ENCODE data around the gene B3GNT3.

B3GNT3 gene

DNA sequence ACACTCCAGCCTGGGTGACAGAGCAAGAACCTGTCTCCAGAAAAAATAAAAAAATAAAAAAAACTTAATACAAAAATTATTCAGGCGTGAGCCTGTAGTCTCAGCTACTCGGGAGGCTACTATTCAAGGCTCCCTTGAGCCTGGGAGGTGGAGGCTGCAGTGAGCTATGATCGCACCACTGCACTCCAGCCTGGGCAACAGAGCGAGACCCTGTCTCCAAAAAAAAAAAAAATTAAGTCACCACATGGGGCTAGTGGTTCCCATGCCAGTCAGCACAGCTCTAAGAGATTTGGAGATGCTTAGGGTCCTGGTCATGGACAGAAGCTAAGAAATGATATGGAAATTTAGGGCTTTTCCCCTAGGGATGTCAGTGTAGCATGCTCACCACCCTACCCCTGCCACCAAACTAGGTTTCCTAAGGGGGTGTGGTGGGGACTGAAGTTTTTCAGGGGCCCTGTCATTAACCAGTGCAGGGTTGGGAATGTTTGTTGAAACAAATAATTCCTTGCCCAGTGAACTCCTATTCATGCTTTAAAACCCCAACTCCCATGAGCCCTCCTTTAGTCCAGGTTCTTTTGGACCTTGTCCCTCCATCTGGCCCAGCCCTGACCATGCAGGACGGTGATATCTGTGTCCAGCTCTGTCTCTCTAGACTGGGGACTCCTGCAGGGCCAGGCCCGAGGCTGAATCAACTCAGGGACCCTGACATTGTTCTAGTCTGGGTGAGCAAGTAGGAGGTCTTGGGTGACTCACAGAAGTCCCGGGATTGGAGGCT is 41.9 kb upstream of the B3GNT3 start:
- FAIRE-seq (no peak), DNase-seq (ENCODE audit: insufficient read length, low spot score) (no peak)
- TF ChIP-seq, protein P1, sequence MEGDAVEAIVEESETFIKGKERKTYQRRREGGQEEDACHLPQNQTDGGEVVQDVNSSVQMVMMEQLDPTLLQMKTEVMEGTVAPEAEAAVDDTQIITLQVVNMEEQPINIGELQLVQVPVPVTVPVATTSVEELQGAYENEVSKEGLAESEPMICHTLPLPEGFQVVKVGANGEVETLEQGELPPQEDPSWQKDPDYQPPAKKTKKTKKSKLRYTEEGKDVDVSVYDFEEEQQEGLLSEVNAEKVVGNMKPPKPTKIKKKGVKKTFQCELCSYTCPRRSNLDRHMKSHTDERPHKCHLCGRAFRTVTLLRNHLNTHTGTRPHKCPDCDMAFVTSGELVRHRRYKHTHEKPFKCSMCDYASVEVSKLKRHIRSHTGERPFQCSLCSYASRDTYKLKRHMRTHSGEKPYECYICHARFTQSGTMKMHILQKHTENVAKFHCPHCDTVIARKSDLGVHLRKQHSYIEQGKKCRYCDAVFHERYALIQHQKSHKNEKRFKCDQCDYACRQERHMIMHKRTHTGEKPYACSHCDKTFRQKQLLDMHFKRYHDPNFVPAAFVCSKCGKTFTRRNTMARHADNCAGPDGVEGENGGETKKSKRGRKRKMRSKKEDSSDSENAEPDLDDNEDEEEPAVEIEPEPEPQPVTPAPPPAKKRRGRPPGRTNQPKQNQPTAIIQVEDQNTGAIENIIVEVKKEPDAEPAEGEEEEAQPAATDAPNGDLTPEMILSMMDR (IDR thresholded peaks at IDR 0.05; ENCODE audit: insufficient read depth, missing control alignments) = no peak

DNA sequence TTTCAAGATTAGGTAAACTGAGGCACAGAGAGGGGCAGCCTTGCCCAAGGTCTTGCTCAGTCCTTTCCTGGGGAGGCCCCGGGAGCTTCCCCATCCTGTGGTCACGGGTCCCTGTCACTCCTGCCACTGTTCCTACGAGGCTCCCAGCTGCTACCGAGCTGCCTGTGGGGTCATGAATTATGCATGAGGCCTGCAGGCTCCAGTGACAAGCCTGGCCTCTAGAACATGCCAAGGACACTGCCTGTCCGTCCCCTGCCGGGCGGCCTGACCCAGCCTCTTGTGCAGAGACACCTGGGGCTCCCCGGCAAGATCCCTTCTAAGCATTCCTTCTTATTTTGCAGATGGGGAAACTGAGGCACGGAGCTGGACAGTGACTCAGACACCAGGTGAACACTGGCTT is 41.0 kb upstream of the B3GNT3 start:
- FAIRE-seq (no peak), DNase-seq (ENCODE audit: insufficient read length, low spot score) (no peak)
- TF ChIP-seq, protein P1 (IDR thresholded peaks at IDR 0.05; ENCODE audit: insufficient read depth, missing control alignments) = no peak

DNA sequence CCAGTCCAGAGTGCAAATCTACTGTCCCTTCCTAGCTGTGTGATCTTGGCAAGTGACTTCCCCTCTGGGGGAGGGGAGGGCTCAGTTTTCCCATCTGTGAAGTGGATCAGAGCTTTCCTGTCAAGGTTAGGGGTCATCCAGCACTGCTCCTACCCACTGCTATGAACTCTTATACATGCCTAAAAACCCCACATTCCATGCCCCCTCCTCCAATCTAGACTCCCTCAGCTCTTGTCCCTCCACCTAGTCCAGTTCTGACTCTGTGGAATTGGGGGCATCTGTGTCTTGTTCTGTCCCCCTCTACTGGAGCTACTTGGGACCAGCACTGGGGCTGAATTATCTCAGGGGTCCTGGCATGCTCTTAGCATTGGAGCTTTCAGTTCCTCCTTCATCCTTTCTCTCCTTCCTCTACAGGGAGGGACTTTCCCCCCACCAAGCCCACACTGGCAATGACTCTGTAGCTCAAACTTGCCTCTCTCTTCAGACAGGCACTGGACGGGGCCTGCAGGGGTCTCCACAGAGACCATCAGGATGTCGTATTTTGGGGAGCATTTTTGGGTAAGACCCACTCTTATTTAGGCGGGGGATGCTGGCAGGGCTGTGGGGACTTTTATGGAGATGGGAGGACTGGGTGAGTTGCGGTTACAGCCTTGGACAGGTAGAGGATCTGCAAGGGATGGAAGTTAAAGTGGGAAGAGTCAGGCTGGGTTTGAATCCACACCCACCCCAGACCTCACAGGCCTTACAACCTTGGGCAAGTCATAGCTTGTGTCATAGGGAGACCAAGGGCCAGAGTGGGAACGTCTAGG is 40.1 kb upstream of the B3GNT3 start:
- DNase-seq (ENCODE audit: insufficient read length, low spot score) = no peak
- no peak for FAIRE-seq
- TF ChIP-seq, protein P1 (IDR thresholded peaks at IDR 0.05; ENCODE audit: insufficient read depth, missing control alignments) = no peak

DNA sequence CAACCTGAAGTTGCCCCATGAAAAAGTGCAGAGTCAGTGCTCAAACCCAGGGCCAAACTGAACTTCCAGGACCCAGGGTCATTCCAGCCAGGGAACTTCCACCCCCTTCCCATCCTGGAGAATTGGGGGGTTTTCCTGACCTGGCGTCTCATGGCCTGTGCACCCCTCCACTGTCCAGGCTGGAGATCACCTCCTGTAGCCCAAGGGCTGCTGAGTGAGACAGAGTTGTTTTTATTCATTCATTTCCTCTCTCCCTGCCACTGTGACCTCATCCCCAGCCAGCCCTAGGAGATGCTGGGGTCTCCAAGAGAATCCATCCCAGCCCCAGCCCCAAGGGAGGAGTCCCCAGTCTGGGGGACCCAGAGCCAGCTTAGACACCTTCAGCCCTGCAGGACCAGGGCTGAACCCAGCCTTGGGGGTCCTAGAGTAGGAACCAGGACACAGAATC is 39.5 kb upstream of the B3GNT3 start:
- no peak for FAIRE-seq
- no peak for DNase-seq (ENCODE audit: insufficient read length, low spot score)
- TF ChIP-seq, protein P1 (IDR thresholded peaks at IDR 0.05; ENCODE audit: insufficient read depth, missing control alignments) = no peak

DNA sequence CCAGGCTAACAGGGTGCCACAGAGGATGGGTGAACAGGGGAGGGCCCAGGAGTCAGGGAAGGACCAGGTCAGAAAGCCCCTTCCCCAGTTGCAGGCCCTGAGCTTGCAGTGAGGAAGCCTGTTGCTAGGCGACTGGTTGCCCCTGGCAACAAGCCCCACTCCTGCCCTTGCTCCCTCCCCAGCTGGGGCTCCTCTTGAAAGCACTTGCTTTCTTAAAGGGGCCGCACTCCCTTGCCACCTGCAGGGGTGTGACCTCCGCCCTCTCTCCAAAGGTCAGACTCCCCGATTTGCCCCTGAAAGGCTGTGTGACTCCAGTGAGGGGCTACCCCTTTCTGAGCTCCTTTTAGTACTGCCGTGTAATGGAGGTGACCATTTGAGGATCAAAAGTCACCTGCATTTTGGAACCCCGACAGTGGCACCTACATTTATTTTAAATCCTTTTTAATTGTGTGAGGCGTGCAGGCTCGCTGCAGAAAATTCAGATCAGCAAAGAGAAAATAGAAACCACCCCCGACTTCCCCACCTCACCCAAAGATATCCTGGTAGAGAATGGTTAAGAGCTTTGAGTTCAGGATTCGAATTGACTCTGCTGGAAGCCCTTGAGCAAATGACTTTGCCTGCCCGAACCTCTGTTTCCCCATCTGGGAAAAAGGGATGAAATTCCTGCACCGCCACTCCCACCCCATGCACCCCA is 38.8 kb upstream of the B3GNT3 start:
- no peak for FAIRE-seq
- TF ChIP-seq, protein P1 (IDR thresholded peaks at IDR 0.05; ENCODE audit: insufficient read depth, missing control alignments) = no peak
- DNase-seq (ENCODE audit: insufficient read length, low spot score) = peak; percentile 80

DNA sequence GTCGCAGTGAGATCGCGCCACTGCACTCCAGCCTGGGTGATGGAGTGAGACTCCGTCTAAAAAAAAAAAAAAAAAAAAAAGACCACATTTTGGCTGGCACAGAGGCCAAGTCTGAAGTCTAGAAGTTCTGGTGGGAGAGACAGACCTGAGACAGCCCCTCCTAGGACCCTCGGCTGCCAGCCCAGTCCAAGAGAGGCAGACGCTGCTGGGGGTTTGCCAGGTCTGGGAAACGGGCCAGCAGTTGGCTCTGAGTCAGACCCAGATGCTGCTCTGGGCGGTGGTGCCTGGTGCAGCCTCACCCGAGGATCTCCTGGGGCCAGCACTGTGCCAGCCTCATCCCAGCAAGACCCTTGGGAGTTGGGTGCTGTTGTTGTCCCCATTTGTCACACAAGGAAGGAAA is 37.8 kb upstream of the B3GNT3 start:
- DNase-seq (ENCODE audit: insufficient read length, low spot score) = no peak
- FAIRE-seq = no peak
- TF ChIP-seq, protein P1 (IDR thresholded peaks at IDR 0.05; ENCODE audit: insufficient read depth, missing control alignments) = no peak

Data from D721Med (cell line).